ENCODE measurements around the gene DHODH.

DNA sequence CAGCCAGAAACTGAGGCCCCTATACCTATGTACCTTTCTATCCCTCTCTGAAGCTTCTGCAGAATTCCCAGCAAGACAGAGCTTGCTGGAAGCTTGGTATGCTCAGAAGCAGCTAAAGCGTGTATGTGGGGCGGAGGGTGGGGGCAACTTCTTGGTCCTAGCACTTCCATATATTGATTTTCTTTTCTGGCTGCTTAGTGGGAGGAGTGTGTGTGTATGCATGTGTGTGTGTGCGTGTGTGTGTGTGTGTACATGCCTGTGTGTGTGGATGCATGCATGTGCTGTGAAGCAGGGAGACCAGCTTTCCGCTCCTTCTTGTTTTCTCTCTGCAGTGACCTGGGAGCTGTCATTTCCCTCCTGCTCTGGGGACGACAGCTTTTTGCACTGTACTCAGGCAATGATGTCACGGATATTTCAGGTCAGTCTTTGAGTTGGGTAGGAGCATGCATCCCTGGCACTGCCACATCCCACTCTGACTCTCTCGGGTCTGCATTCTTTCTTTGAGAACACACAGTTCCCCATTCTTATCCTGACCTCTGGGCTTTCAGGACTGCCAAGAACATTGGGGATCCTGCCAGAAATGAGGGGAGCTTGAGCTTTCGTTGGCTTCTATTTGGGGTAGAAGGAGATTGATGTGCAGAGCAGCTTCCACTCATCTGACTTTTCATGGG, 65.2 kb downstream of the DHODH start:
- TF ChIP-seq, protein P1, sequence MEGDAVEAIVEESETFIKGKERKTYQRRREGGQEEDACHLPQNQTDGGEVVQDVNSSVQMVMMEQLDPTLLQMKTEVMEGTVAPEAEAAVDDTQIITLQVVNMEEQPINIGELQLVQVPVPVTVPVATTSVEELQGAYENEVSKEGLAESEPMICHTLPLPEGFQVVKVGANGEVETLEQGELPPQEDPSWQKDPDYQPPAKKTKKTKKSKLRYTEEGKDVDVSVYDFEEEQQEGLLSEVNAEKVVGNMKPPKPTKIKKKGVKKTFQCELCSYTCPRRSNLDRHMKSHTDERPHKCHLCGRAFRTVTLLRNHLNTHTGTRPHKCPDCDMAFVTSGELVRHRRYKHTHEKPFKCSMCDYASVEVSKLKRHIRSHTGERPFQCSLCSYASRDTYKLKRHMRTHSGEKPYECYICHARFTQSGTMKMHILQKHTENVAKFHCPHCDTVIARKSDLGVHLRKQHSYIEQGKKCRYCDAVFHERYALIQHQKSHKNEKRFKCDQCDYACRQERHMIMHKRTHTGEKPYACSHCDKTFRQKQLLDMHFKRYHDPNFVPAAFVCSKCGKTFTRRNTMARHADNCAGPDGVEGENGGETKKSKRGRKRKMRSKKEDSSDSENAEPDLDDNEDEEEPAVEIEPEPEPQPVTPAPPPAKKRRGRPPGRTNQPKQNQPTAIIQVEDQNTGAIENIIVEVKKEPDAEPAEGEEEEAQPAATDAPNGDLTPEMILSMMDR (IDR thresholded peaks at IDR 0.05): no peak
- TF ChIP-seq ZFX (IDR thresholded peaks at IDR 0.05; ENCODE audit: borderline replicate concordance): no peak
